ENCODE results near the gene ATRX. TPM values are rescaled to one million over a fixed set of nuclear protein-coding genes. Genes with fewer than 3 reads are reported as not detected.

Gene ATRX
- total RNA-seq, 1 donor from 2014 or later, result 83.4 TPM

DNA sequence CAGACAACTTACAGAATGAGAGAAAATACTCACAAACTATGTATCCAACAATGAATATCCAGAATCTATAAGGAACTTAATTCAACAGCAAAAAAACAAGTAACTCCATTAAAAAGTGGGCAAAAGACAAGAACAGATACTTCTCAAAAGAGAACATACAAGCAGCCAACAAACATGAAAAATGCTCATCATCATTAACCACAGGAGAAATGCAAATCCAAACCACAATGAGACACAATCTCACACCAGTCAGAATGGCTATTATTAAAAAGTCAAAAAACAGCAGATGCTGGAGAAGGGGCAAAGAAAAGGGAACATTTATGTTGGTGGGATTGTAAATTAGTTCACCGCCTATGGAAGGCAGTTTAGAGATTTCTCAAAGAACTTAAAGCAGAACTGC lies 188.5 kb downstream of the ATRX start:
- intact Hi-C loops (cut with DNase I), result no loop called here
- peaks cover 8% of the 10 kb centered on the region for H3K36me3 ChIP-seq
- DNase-seq, result no peak
- H3K9me3 ChIP-seq, result no peaks in the 10 kb centered on the region
- H3K4me1 ChIP-seq, result no peaks in the 10 kb centered on the region
- no peak overlapping the region for H3K27ac ChIP-seq
- H3K4me3 ChIP-seq, result no peak overlapping the region
- TF ChIP-seq, protein P1, sequence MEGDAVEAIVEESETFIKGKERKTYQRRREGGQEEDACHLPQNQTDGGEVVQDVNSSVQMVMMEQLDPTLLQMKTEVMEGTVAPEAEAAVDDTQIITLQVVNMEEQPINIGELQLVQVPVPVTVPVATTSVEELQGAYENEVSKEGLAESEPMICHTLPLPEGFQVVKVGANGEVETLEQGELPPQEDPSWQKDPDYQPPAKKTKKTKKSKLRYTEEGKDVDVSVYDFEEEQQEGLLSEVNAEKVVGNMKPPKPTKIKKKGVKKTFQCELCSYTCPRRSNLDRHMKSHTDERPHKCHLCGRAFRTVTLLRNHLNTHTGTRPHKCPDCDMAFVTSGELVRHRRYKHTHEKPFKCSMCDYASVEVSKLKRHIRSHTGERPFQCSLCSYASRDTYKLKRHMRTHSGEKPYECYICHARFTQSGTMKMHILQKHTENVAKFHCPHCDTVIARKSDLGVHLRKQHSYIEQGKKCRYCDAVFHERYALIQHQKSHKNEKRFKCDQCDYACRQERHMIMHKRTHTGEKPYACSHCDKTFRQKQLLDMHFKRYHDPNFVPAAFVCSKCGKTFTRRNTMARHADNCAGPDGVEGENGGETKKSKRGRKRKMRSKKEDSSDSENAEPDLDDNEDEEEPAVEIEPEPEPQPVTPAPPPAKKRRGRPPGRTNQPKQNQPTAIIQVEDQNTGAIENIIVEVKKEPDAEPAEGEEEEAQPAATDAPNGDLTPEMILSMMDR (IDR thresholded peaks at IDR 0.05), result no peak
- no peaks in the 10 kb centered on the region for H3K27me3 ChIP-seq
- no peak for ATAC-seq

DNA sequence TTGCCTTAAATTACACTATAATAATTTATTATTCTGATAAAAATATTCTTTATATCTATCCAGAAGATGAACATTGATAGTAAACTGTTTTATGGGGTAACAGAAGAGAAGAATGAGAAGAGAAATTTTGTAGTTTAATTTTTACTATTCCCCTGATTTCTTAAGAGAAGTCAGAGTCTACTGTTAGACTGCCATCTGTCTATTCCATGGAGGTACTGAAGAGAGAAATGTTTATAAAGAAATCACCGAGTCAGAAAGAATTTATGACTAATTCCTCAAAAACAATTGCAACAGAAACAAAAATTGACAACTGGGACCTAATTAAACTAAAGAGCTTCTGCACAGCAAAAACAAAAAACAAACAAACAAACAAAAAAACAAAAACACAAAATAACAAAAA lies 188.9 kb downstream of the ATRX start:
- no peak for DNase-seq
- intact Hi-C loops (cut with DNase I), result no loop called here
- peaks cover 8% of the 10 kb centered on the region for H3K36me3 ChIP-seq
- H3K27ac ChIP-seq, result no peak overlapping the region
- H3K27me3 ChIP-seq, result no peaks in the 10 kb centered on the region
- H3K4me3 ChIP-seq, result no peak overlapping the region
- no peaks in the 10 kb centered on the region for H3K4me1 ChIP-seq
- H3K9me3 ChIP-seq, result no peaks in the 10 kb centered on the region
- TF ChIP-seq, protein P1 (IDR thresholded peaks at IDR 0.05), result peak; percentile 32
- no peak for ATAC-seq

DNA sequence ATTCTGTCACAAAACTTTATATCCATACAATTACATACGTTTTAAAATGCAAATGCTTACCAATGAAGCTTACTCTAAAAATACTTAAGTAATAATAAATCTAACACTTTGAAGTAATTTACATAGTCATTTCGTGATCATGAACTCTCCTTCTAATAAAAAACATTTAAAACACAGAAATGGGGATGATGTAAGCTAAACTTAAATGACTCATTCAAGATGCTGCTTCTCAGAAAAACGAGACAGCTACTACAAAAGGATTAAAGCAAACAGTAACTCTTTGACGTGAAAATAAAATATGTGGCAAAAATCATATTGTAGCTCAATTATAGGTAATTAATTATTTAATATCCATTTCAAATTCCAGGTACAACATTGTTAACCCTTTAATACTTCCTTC lies 190.2 kb downstream of the ATRX start:
- no peak for ATAC-seq
- no peak overlapping the region for H3K27ac ChIP-seq
- TF ChIP-seq, protein P1 (IDR thresholded peaks at IDR 0.05), result no peak
- no peak for DNase-seq
- H3K9me3 ChIP-seq, result no peaks in the 10 kb centered on the region
- no peaks in the 10 kb centered on the region for H3K4me1 ChIP-seq
- no peak overlapping the region for H3K4me3 ChIP-seq
- H3K27me3 ChIP-seq, result no peaks in the 10 kb centered on the region
- intact Hi-C loops (cut with DNase I), result no loop called here
- peaks cover 8% of the 10 kb centered on the region for H3K36me3 ChIP-seq

DNA sequence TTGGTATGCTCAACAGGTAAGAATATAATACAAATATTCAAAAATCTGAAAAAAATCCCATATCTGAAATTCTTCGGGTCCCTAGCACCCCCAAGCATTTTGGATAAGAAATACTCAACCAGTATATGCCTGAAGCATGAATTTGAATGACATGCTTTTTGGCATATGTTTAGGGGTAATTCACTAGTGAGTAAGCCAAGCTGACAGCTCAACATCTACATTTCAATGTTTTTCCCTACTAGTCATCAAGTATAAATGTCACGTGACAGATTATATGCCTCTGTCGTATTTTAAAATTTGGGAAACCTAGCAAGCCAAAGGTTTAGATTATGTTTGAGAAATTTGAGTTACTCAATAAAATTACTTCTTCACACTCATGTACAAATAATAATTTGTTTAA lies 213.7 kb downstream of the ATRX start:
- H3K36me3 ChIP-seq, result no peaks in the 10 kb centered on the region
- H3K9me3 ChIP-seq, result no peaks in the 10 kb centered on the region
- H3K27me3 ChIP-seq, result no peaks in the 10 kb centered on the region
- no peak overlapping the region for H3K4me3 ChIP-seq
- intact Hi-C loops (cut with DNase I), result no loop called here
- TF ChIP-seq, protein P1 (IDR thresholded peaks at IDR 0.05), result no peak
- H3K27ac ChIP-seq, result no peak overlapping the region
- ATAC-seq, result no peak
- no peaks in the 10 kb centered on the region for H3K4me1 ChIP-seq
- no peak for DNase-seq

DNA sequence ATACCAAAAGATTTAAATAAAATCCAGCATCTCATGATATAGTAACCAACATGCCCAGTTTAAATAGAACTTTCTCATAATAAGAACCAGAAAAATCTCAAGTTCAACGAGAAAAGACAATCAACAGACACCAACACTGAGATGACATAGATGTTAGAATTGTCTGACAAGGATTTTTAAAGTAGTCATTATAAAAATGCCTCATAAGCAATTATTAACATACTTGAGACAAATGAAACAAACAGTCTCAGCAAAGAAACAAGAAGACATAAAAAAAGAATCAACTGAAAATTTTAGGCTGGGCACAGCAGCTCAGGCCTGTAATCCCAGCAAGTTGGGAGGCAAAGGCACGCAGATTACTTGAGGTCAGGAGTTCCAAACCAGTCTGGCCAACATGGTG lies 220.7 kb downstream of the ATRX start:
- Histone ChIP-seq H3K27ac (no peak overlapping the region), H3K27me3 (no peaks in the 10 kb centered on the region), H3K9me3 (no peaks in the 10 kb centered on the region), H3K36me3 (no peaks in the 10 kb centered on the region), H3K4me1 (no peaks in the 10 kb centered on the region), H3K4me3 (no peak overlapping the region)
- TF ChIP-seq, protein P1 (IDR thresholded peaks at IDR 0.05), result no peak
- no peak for ATAC-seq
- intact Hi-C loops (cut with DNase I), result no loop called here
- DNase-seq, result no peak

DNA sequence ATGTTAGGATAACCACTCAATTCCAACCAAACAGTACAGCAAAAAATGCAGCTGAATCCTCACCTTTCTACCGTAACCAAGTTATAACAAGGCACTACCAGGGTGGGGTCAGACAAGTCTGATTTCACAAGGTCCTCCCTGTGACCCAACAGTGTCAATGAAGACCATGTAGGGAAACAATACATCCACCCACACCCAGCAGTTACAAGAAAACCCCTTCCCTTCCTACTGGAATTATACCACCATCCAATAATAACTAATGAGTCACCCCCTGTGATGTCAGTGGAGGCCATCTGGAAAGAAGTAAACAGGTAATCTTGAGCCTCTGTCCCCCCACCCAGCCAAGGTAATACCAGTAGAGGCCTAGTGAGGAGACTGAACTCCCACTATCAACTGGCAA lies 221.2 kb downstream of the ATRX start:
- intact Hi-C loops (cut with DNase I), result no loop called here
- Histone ChIP-seq H3K4me3 (no peak overlapping the region), H3K27me3 (no peaks in the 10 kb centered on the region), H3K9me3 (no peaks in the 10 kb centered on the region), H3K27ac (no peak overlapping the region), H3K36me3 (no peaks in the 10 kb centered on the region), H3K4me1 (no peaks in the 10 kb centered on the region)
- TF ChIP-seq, protein P1 (IDR thresholded peaks at IDR 0.05), result no peak
- ATAC-seq (no peak), DNase-seq (no peak)

Data from upper lobe of right lung (tissue), 1 donor.